GM21447 (cell line): ENCODE results near the gene METAP1D.
A peak's percentile ranks its signal among the peaks of the same experiment; 100 is the strongest.

Source experiments
- ATAC-seq: cut with Tn5 transposase; IDR thresholded peaks from one replicate; pipeline ENCODE4 v1.9.1; 2021; ENCODE audit not compliant: unreplicated experiment

METAP1D gene

DNA sequence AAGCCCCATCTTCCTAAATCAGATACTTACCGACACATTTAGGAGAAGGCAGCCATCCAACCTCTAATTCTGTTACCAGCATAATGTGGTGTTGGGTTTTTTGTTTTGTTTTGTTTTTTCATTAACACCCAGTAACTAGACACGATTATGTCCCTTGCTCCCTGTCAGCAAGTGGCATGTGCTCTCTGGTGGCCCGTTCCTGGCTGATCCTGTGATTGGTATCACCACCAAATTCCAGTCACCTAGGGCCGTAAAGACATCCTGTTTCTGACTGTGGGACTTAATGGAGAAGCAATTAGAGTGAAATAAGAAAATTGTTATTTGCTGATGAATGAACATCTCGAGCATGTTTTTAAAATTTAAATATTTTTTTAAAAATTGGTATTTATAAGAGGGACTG lies 79.7 kb downstream of the METAP1D start:
- no peak for ATAC-seq

DNA sequence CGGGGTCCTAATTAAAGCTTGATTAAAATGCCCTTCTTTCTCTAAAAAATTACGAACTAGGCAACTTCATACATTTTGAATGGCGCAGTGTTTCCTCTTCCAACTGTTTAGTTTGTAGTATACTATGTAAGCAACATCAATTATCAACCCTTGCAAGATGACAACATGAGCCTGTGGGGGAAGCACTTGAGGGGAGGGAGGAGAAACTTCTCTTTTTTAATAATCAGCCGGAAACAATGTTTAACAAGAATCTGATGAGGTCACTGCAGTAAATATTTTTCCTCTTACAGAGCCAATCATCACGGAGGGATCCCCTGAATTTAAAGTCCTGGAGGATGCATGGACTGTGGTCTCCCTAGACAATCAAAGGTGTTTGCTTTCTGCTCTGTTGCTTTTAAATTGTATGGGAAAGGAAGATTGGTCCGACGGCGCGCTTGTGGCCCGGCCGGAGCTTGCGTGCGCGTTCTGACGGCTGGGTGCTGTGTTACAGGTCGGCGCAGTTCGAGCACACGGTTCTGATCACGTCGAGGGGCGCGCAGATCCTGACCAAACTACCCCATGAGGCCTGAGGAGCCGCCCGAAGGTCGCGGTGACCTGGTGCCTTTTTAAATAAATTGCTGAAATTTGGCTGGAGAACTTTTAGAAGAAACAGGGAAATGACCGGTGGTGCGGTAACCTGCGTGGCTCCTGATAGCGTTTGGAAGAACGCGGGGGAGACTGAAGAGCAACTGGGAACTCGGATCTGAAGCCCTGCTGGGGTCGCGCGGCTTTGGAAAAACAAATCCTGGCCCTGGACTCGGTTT lies 80.3 kb downstream of the METAP1D start:
- ATAC-seq: no peak

DNA sequence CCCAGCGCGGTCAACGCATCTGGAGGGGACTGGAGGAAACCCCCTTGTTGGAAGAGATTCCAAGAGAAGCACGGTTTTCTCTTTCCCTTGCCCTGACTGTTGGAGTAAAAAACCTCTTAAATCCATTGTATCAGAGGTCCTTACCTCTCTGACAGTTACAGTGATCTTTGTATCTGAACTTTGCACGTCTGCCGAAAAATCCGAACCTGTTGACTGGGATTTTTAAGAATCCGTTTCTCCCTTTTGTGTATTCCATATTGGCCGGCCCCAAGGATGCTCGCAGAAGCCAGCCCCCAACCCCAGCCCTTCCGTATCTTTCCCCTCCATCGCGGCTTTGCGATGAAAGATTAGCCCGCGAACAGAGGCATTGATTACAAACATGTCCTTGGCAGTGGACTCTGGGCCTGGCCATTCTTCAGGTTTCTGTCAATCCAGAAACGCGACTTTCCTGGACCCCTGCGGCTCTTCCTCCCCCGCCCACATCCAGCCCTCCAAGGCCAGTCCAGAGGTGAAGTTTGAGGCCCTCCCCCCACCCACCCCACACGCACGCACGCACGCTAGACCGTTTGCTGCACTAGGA lies 81.0 kb downstream of the METAP1D start:
- ATAC-seq: no peak

DNA sequence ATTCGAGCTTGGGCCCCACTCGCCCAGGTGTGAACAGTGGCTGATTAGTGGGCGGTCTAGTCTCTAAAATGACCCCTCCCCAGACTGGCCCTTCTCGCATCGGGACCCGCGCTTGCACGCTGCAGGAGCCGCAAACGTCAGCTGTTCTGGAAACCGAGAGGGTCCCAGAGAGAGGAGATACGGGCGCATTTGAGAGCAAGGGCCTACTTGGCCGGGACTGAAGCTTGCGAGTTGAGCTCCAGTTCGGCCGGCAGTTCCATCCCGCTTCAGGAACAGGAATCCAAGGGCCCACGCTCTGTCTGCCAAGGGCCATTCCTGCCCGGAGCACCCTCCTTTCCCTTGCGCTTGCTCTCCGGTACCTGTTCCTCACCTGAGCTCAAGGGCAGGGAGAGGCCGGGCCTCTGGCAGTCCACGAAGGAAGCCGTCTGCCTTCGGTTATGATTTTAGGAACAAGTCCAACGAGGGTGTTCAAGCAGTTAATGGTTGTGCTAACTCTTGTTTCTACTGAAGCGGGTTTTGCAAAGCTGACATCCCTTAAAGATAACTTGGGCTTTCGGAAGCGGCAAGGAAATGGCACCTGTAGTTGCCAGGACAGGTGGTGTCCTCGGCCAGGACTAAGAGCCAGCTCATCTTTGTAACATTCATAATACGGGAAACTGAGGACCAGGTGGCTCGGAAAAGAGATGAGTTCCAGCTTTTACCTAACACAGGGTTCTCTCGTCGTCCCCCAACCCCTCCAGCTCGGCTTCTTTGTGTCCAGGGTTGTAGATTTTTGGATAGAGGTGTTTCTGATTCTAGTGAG lies 81.7 kb downstream of the METAP1D start:
- ATAC-seq: no peak

DNA sequence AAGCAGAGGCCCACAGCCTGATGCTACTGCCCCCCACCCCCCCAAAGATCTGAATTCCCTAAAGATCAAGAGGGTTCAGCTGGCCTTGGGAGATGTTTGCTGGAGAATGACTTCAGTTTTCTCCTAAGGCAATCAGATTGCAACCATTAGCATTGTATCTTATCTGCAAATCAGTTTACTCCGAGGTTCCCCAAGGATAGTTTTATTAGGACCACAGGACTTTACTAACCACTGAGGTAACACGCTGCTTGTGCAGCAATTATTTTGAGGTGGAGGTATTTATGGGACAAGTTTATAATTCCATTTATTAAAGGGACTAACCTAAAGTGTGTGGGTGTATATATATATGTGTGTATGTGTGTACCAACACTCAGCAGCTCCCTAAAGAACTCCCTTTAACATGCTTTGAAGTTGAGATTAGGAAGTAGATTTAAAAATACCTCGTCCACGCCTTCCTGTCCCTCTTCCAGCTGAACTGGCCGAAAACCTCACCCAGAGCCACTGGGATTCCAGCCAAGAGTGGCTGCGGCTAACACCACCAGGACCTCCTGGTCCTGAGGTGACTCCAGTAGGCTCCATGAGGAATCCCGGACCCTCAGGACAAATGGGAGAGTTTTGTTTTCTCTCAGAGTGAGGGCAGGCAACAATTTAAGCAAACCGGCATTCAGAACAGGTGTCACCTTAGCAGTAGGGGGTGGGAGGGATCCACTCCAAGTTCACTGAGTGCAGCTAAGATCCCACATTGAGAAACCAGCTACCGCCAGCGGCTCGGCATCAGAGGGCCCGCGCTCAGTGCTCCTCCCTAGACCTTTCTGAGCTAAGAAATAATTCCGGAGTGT lies 82.6 kb downstream of the METAP1D start:
- no peak for ATAC-seq

DNA sequence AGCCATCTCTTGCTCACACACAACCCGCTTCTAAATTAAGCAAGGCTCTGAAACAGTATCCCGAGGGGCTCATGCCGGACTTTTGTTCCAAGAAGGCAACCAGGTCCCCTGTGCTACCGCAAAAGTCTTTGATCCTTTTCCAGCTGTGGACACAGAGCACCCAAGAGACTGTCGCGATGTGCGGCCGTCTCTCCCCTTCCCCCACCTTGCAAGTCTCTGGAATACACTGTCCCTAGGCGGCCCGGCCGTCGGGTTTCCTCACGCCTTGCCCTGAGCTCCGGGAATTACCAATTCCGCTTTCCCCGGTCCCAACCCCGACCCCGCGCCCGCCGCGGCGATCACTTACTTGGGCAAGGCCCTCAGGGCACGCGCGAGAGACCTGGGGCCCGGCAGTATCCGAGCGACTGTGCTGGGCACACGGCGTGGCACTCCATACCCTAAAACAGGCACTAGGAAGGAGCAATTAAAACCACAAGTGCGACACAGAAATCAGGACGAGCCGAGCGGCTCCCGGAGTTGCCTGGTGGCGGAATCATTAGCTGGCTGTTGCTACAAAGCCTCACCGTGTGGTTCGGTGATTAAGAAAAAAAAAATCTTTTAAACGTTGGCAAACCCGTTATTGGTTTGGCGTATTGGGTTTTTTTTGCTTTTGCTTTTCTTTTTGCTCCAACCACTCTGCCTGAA lies 83.3 kb downstream of the METAP1D start:
- no peak for ATAC-seq

DNA sequence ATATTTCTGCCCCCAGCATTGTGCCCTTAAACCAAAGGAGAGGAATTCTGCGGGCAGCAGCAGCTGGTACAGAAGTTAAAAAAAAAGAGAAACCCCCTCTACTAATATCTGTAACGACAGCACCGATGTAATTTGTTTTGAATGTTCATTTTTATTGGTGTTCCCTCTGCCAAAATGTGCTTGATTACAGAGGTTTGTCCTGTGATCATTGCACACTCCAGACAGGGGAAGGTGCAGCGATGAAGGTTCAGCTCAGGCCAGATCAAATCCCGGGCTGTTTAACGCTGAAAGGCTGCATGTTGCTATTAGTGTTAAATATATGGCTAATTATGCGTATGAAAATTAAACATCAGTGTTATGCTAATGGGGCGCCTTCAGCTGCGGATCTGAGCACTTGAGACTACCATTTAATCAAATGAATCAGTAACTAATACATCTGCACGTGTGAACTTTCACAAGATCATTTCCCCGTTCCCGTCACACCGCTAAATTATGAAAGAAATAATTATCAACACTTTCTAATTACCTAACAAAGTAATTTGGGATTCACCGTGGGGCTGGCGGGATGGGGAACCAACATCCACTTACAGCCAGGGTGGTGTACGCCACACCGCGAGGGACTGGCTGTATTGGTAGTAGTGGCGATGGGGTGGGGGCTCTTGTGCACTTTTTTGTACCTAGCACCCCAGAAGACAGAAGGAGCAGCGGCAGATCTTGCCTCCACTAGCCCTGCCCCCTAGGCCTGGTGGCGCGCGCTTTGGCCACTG lies 84.1 kb downstream of the METAP1D start:
- no peak for ATAC-seq

DNA sequence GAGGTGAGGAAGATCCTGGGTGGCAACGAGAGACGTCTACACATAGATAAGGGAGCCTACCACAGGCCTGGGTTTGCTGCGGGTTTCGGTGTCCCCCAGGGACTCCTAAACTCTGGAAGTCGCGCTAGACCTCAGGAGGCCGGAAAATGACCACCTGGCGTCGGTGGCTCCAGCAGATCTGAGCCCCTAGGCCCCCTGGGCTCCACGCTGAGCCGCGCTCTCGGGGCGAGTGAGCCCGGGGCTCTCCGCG lies 84.6 kb downstream of the METAP1D start:
- no peak for ATAC-seq

DNA sequence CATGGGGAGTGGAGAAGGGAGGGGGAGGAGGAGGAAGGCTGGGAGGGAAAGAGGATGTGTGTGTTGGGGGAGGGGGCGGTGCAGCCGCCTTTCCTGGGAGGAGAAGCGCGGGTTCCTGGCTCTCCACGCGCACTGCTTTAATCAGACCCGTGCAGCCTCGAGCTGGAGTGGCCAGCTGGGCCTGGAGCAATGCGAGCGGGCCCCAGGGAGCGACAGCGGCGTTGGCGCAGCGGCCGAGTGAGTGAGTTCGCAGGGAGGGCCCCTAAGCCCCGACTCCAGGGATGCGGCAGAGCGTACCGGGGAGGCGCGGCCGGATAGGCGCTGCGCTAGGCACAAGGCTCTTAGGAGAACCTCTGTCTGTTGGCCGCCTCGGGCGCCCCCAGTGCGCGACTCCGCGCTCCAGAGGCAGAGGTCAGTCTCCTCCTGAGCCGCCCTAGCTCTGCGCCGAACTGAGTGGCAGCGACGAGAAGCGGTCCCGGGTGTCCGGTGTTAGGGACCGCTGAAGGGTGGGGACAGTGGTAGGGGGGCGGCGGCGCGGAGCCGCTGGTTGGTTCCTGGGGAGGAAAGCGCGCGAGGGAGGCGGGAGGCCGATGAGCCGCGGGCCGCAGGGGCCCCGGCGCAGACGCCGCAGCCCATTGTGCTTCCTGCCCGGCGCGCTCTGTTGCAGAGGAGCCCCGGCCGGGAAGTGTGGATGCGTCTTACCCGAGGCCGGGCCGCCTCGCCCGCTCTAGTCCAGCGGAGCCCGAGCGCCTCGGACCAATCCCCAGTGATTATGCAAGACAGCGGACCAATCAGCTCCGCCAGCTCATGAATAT lies 85.1 kb downstream of the METAP1D start:
- ATAC-seq: peak; percentile 80

DNA sequence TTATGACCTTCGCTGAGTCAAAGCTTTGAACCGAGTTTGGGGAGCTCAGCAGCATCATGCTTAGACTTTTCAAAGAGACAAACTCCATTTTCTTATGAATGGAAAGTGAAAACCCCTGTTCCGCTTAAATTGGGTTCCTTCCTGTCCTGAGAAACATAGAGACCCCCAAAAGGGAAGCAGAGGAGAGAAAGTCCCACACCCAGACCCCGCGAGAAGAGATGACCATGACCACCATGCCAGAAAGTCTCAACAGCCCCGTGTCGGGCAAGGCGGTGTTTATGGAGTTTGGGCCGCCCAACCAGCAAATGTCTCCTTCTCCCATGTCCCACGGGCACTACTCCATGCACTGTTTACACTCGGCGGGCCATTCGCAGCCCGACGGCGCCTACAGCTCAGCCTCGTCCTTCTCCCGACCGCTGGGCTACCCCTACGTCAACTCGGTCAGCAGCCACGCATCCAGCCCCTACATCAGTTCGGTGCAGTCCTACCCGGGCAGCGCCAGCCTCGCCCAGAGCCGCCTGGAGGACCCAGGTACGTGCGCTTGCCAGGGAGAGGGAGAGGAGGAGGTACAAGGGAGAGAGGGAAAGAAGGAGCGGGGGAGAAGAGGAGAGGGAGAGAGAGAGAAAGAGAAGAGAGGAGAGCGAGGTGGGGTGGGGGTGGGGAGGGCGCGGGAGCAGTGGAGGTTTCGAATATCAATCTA lies 85.9 kb downstream of the METAP1D start, which contains the start of gene DLX1:
Gene DLX1, plus strand, starts transcription at position 48 of the 700 bp plus-strand sequence. Its CDS starts 171 bp downstream, at position 219.
- ATAC-seq: peak; percentile 3

DNA sequence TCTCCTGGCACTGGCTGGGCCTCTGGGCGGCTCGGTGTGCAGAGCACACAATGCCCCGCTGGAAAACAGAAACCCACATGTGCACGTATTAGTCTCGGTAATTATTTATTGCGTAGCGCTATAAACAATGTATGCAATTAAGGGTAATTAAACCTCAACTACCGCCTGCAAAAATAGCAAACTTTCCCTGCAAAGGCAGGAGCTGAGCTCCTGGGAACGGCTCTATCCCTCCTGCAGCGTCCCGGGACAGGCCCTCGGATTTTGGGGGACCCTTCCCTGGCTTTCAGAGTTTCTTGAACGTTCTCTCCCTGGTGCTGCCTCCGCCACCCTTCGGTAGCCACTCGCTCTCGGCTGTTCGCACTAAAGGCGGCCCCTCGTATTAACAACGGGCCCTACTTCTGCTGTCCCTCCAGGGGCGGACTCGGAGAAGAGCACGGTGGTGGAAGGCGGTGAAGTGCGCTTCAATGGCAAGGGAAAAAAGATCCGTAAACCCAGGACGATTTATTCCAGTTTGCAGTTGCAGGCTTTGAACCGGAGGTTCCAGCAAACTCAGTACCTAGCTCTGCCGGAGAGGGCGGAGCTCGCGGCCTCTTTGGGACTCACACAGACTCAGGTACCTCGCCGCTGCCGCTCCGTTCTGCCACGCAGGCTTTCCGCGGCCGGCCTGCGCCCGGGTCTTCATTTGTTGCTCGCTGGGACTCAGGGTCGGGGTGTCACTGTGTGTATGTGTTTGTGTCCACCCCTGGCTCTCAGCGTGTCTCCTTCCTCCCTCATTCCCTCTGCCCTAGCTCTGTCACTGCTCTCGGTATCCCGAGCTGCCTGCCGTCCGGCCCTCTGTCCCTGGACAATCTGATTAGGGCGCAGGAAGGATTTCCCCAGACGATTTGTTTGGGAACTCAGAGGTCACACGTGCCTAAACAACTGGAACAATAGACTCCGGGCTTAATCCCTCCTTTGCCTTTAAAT lies 86.8 kb downstream of the METAP1D start:
- ATAC-seq: no peak

DNA sequence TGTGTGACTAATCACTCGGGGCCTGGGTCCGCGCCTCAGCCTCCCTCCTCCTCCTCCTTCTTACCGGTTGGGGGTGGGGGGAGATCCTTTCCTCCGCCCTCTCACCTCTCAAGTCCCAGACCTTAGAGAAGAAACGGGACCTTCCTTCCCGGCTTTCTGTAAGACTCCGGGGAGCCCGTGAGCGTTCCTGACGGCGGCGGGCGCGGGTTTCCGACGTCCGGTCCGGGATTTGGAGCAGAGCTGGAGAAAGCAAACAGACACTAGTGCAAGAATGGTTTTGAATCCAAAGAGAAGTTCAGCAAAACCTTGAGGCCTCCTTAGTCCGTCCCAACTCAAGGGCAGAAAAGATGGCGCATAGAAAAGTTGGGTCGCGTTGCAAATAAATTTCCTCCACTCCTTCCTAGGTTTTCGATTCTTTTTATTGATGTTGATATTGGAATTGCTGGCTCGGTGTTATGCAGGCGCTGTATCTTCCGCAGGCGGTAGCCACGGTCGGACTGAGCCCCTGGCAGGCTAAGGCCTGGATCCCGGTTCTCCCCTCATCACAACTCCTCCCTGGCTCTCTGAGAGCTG lies 87.5 kb downstream of the METAP1D start:
- ATAC-seq: no peak

DNA sequence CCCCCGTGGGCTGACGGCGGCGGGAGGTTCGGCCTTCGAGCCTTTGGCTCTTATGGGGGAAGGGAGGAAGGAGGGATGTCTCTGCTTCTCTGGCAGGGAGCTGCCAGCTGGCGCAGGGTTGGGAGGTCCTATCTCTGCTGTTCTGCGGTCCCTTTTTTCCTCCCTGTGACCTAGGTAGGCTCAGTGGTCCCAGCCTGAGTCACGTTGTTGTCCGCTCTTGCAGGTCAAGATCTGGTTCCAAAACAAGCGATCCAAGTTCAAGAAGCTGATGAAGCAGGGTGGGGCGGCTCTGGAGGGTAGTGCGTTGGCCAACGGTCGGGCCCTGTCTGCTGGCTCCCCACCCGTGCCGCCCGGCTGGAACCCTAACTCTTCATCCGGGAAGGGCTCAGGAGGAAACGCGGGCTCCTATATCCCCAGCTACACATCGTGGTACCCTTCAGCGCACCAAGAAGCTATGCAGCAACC lies 88.1 kb downstream of the METAP1D start:
- ATAC-seq: no peak

DNA sequence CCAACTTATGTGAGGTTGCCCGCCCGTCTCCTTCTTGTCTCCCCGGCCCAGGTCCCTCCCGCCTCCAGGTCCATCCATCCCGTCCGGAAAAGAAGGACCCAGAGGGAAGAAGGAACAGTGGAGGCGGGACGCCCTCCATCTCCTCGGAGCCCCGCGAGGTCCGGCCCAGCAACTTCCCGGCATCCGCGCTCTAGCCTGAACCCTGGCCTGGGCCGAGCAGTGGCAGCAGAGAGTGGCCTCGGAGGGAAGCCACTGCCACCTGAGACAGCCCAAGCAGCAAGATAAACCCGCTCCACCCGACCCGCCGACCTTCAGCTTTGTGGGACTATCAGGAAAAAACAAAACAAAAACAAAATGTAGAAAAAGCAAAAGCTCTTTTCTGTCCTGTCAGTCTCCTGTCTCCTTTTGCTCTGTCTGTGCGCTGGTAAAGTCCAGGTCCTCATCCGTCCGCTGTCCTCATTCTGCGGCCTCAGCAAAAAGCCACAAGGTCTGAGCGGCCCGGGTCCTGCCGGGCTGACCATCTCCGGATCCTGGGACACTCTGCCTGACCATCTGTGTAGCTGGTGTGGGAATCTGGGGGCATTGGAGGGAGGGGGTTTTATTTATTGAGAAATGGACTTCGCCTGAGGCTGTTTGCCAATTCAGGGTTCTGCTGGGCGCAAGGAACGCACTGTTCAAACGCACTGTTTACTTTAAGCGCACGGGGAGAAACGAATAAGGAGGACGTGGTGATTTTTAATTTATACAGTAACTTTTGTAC lies 88.7 kb downstream of the METAP1D start:
- ATAC-seq: no peak

DNA sequence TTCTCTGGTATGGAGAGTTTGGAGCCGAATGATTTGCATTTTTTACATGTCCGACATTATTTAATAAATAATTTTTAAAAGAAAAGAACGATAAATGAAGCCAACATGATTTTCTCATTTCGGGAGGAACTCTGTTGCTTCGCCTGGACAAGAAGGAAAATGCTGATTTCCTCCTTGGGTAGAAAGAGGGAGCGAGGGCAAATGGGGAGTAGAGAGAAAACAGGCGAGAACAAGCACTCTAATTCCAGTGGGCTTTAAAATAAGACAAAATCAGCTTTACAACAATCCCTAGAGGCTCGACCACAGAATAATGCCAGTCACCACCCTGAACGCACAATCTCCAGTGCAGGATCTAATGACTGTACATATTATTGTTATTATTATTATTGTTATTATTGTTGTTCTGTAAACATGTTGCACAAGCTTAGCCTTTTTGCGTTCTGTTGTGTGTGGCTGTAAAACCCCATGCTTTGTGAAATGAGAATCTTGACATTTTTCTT lies 89.3 kb downstream of the METAP1D start:
- no peak for ATAC-seq

DNA sequence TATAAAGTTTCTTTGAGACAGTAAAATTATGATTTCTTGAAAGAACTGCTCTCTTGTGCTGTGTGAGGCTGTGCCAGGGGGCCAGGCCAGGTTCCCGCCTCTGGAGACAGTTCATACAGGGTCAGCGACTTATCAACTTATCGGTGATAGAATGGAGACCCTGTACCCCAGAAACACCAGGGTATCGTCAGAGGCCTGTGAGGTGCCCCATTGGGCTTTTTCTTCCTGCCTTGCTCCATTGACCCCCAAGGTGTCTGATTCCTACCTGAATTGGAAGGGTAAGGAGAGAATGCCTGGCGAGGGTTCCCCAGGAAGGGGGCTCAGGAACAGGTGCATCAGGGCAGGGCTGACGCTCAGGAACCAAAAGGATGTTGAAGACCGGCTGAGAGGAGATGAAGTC lies 89.9 kb downstream of the METAP1D start:
- no peak for ATAC-seq
